Stimulated activated CD4-positive, alpha-beta T cell treated with anti-CD3 and anti-CD28 coated beads, Interleukin-1b, Interleukin-23, amount 100 ng/mL, for 1 hour (primary cell): ENCODE results near the gene LRRC47.

Source experiments
- DNase-seq, 2 donors: peaks; one replicate each; pipeline ENCODE4 v3.0.0-alpha.2; 2020; ENCODE audit warnings: low read depth in 2 of 2

Gene LRRC47

DNA sequence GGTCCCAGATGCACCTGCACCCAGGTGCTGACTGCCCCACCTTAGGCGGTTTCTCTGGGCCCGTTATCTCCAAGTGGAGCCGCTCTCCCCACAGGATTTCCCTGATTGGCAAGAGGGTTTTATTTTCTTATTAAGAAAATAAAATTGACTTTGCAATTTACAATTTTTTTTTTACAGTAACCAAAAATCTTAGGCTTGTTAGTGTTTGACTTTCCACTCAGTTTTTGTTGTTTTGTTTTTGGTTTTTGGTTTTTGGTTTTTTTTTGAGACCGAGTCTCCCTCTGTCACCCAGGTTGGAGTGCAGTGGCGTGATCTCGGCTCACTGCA, 48.8 kb downstream of the LRRC47 start:
- DNase-seq, result no peak

DNA sequence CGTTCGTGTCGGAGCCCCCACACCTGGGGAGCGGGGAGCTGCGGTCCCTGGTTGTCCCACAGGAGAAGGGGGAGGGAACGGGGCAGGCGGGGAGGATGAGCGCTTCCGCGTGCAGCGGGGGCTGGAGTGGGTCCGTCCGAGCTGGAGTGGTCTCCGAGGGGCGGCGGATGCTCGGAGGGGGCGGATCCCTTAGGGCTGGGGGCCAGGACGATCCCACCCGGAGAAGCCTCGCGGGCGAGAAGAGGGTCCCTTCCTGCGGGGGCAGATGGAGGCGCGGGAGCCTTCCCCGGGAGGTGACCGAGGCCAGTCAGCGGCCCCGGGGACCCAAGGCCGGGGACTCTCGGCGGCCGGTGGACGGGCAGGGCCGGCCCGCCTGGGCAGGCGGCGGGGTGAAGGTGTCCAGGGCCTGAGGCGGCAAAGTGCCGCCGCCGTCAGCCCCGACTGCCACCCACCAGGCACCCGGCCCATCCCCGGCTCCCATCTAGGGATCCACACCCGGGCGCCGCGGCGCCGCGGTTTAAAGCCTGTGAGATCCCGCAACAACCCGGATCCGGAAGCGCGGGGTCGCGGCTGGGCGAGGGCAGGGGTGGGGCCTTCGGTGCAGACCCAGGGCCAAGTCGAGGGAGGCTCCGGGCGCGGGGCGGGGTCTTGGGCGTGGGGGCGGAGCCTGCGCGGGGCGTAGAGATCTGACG, 49.3 kb downstream of the LRRC47 start:
- DNase-seq, result peak; percentile 69 to 89

DNA sequence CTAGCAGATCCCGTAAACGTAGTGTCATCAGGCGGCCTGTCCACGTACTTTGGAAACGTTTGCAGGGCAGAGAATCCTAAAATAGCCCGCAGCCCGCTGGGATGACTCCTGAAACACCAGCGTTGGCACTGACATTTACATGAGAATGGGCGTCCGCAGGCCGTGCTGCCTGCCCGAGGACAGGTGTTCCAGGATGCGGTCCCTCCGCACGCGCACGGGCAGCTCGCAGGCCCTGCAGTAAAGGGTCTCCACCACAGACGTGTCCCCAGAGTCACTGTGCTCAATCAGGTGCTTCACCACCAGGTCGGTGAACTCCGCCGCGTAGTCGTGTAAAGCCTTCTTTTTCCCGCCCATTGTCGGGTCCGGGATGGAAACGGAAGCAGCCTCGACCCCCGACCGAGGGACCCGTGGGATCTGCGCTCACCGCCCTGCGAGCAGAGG, 49.9 kb downstream of the LRRC47 start:
- DNase-seq, result no peak

DNA sequence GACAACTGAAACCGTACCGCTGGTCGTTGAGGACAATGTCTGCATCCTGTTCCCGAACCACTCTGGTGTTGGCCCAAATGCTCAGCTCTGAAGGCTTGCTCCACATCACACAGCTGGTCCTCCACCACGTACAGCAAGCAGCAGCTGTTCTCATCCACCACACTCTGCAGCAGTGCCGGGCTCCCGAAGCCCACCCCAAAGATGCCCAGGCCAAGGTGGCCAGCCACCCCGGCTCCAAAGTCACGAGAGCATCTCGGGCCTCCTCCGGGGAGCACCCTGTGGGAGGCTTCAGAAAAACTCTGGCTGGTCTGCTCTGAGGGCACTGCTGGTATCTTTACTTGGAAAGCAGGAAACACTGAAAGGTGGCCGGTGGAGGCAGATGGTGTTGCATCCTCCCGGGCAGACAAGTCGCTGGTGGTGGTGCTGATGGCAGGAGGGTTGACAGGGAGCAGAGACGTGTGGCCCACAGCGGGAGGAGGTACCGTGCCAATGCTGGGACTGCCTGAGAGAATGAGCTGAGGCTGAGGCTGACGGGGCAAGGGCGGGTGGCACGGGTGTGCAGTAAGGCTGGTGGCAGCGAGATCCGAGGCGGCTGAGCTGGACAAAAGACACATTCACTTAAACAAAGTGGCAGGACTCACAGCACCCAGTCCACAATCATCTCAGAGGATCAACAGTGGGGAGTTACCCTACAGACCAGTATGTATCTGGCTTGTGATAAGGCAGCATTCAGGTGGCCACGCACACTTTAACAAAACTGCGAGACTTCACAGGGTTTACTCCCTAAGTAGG, 50.5 kb downstream of the LRRC47 start:
- no peak for DNase-seq

DNA sequence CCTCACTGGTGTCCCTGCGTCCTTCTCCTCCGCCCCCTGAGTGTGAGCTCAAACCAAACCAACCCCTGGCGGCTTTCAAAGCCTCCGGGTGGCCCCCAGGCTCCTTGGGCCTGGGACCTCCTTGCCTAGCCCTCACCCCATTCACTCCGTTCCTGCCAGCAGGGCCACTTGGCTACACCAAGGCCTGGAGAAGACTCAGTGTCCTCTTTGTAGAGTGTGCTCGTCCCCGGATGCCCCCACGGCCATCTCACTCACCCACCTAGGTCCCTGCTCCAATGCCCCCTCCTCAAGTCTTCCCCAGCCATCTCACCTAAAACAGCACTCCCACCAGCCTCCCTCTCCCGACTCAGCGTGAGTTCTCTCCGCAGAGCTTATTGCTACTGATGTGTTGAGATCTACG, 51.2 kb downstream of the LRRC47 start:
- DNase-seq, result no peak

DNA sequence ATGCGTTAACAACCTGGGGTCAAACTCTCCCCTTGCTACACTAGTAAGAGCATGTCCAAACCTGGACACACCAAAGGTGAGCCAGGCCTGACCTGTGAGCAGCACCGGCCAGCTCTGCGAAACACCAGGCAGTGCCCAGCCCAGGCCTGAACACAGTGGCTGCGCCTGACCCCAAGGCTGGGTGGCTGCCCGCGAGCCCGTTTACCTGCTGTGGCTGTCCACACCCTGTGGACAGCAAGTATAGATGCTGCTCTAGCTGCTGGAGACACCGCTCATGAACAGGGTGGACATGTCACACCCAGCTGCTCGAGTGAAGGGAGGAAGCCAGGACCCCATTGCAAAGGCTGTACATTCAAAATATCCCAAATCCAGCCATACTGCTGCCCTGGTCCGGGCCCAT, 51.7 kb downstream of the LRRC47 start:
- DNase-seq, result no peak

DNA sequence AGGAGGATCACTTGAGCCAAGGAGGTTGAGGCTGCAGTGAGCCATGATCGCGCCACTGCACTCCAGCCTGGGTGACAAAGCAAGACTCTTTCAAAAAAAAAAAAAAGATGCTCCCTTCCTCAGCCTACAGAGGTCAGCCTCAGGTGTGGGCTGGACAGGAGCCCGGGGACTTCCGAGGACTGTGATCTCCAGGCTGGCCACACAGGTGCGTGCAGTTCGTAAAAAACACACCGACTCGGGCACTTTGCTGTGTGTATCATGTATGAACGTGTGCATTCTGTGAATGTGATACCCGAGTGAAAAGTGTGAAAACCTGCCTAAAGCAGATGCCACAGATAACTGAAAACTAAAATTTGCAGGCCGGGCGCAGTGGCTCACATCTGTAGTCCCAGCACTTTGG, 52.5 kb downstream of the LRRC47 start:
- DNase-seq, result no peak

DNA sequence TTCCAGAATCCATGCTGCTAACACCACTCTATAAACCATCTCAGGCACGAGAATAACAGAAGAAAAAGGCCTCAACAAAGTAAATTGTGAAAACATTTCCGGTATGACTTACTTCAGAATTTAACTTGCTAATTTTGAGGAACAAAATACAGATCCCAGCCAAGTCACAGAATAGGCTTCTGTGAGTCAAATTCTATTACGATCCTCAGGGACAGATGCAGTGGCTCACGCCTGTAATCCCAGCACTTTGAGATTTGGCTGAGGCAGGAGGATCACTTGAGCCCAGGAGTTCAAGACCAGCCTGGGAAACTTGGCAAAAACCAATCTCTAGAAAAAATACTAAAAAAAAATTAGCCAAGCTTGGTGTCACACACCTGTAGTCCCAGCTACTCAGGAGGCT, 52.9 kb downstream of the LRRC47 start:
- no peak for DNase-seq

DNA sequence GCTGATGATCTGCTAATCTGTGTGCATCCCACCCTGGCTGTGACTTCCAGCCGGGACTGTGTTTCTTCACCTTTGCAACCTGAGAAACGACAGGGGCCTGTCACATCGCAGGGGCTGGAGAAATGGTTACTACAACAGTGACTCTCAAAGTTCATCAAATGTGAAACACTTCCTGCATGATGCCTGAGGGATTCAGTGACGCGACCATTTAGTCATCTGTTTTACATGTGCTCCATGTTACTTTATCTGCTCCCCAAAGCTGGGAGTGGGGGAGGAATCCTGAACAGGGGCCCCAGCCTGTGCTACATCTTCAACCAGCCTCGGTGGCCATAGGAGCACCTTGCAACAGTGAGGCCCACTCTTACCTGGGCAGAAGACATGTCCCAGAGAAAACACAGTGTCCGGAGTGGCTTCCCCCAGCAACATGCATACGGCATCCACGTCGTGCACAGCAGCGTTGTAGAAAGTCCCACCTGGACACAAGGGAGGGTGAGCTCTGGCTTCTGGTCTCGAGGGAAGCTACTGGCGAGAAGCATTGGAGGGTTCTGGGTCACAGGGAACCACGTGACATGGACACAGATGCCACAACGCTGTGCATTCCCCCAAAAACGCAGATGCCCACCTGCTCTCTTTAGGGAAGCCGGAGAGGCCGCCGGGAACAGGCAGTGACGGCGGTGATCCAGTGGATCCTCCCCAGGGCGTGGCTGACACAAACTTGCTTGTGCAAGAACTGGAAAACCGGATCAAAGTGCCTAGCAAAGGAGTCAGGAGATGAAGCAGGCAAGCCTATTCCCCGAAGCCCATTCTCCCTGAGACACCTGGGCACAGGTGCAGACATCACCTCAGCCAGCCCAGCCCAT, 53.6 kb downstream of the LRRC47 start:
- no peak for DNase-seq

DNA sequence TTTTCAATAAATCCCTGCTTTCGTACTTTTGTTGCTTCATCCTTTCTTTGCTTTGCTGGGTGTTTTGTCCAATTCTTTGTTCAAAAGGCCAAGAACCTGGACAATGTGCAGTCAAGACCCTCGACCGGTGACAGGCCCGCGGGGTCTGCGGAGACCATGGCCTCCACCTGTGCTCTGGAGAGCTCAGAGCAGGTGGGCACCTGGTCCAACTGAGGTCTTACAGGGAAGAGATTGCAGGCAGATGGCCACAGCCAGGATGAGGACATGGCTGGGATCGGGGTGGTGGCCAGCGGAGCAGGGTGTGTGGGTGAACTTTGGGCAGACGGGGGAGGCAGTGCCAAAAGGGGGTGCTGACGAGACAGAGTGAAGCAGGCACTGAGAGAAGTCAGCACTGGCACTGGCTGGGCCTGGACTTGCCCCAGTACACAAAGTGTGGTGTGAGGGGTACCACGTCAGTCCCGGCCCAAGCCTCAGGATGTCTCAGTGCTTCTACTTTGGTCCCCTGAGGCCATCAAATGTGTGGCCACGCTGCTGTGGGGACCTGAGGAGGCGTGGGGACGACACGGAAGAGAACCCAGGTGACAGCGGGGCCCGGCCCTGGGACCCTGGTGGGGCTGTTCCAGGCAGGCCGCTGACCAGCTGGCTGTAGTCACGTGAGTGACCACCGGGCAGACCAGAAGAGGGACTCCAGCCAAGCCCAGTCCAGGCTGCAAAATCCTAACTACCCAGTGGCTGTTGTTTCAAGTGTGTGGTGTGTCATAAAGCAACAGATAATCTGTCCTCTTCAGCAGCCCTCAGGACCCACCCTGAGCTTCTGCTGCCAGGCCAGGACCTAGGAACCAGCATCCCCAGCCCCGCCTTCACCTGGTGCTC, 54.5 kb downstream of the LRRC47 start:
- DNase-seq, result no peak

DNA sequence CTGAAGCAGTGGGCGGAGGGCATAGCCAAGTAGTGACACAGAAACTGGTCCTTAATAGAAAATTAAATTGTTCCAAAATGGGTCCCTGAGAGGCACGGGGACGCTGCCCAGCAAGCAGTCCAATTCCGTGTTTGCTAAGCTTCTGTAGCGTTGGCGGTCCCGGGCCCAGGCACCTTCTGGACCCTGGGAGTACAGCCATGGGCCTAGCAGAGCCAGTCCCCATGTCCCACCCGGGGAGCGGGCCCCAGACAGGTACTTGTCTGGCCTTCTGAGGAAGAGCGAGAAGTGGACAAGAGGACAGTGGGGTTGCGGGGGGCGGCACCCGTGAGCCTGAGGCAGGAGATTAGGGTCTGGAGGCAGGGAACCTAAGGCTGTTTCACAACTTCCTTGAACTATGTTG, 55.5 kb downstream of the LRRC47 start:
- no peak for DNase-seq

DNA sequence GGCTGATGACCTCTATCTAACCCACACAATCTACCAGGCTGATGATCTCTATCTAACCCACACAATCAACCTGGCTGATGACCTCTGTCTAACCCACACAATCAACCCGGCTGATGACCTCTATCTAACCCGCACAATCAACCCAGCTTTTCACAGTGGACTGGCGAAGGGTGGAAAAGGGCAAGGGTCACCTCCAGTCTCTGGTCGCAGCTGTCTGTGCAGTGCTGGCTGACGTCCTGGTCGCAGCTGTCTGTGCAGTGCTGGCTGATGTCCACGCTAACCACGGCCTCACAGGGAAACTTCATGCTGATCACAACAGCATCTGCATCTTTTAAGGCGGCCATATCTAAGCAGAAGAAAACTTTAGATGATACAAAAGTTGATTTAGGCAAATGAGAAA, 56.3 kb downstream of the LRRC47 start:
- DNase-seq, result no peak

DNA sequence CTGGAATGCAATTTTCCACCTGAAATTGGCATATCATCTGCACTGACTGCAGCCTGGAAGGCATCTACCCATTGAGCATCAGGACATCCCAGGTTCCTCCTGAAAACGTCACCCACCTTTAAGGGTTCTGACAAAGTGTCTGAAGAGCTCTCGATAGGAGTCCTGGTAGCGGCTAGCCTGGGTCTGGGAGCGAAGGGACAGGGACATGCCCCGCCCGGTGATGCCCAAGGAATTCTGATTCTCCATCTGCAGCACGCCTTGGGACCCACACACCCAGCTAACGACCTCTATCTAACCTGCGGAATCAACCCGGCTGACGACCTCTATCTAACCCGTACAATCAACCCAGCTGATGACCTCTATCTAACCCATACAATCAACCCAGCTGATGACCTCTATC, 57.4 kb downstream of the LRRC47 start:
- DNase-seq, result no peak

DNA sequence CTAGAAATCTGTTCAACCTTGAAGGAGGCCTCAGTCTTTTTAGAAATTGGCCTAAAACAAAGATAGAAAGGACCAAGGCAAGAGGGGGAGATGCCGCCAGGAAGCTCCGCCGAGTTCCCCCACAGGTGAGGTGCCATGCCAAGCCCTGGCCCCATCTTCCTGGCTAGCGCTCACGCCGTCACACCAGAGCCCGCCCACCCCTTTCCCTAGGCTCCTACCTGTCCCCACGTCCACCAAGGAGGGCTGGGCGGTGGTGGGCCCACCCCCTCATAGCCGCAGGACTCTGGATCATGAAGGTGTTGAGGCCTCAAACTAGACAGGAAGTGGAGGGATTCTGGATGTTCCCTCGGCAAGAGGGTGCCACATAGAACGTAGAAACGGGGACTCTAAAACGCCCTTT, 59.6 kb downstream of the LRRC47 start:
- DNase-seq, result no peak

DNA sequence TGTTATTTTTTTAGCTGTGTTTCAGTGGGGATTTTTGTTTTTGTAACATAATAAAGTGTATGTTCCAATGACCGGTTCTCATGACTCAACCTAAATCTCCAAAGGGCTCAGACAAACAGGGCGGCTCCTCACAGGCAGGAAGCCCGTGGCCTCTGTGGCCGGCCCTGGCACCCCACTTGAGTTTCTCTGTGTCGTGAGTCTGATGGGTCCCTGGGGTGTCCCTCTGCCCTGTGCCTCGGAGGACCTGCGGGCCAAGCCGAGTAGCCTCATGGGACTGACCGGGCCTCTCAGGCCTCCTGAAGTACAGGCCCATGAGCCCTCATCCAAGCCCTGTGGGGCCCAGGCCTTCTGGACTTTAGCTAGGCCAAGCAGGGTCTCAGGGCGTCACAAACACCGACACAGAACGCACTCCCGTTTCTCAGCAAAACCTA, 60.2 kb downstream of the LRRC47 start:
- no peak for DNase-seq

DNA sequence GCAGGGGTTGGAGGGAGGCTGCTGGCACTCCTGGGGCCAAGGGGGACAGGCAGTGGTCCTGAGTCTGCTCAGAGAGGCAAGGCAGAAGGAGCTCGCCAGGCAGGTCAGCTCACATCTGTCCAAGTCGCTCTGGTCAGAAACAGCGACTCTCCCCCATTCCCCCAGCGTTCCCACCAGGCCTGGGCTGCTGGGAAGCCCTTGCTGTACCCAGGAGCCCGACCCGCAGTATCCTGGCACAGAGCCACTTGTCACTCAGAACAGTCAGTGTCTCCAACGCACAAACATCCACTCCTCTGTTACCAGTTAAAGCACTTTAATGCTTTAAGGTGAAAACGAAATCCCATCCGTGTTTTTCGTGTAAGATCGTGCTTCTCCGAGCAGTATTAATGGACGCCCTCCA, 60.6 kb downstream of the LRRC47 start:
- DNase-seq, result no peak

DNA sequence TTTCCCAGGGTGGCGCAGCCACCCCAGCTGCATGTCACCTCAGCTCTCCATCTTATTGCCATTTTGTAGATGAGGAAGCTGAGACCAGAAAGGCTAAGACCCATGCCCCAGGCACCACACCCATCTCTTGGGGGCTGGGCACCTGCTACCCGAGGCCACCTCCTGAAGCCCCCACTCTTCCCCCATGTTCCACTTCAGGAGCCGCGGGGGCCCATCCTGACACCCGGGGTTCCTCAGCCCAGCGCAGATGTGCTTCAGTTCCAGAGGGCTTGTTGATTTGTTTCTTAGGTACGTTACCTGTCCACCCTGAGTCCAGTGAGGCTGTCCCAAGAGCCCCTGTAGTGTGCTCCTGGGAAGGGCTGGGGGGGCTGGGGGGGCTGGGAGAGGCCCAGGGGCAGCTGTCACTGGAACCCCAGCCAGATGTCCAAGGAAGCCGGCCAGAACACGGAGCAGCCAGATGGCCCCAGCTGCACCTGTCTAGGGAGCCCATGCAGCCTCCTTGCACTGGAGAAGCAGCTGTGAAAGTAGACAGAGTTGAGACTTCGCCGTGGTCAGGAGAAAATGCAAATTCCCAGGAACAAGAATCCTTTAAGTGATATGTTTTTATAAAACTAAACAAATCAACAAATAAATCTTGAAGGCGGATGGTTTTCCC, 61.1 kb downstream of the LRRC47 start:
- no peak for DNase-seq

DNA sequence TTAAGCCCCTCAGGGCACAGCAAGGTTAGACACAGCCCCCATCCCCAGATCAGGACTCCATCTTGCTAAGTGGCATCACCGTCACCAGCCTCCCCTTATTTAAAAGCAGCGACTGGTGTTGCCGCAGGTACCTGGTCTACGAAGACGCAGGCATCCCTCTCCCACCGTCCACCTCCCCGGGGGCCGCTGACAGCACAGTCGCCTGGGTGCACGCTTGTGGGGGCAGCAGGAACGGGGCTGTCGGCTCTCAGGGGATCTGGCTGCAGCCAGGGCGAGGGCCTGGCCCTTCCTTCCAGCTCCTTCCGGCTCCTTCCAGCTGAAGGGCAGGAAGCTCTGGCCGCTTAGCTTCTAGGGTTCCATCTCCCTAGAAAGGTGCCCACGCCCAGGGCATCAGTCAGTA, 61.7 kb downstream of the LRRC47 start:
- no peak for DNase-seq

DNA sequence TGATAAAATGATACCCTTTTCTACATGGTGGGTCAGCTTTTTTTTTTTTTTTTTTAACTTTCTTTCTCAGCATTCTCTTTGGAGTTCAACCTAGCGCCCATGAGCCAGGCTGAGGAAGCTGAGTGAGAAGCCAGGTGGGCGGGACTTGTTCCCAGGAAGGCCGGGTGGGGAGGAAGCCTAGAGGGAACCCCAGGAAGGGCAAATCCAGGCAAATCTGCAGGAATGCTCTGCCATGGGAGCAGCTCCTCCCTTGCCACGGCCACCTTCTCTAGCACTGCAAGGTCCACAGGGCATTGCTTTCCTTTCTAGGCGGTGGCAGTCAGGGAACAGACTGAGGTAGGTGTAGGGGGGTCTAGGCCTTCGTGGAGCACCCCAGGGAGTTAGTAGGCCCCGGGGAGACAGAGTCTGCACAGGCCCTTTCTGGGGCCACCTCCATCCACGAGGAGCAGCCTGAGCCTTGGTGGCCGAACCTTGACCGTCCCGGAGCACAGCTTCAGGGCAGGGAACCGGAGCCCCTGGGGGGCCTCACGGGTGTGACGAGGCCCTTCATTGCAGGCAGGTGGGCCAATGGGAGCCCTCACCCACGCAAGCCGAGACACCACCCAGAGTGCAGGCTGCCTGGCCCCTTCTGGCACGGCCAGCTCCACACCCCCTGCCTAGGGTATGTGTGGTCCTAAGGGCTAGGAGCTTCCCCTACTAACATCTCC, 62.3 kb downstream of the LRRC47 start:
- no peak for DNase-seq

DNA sequence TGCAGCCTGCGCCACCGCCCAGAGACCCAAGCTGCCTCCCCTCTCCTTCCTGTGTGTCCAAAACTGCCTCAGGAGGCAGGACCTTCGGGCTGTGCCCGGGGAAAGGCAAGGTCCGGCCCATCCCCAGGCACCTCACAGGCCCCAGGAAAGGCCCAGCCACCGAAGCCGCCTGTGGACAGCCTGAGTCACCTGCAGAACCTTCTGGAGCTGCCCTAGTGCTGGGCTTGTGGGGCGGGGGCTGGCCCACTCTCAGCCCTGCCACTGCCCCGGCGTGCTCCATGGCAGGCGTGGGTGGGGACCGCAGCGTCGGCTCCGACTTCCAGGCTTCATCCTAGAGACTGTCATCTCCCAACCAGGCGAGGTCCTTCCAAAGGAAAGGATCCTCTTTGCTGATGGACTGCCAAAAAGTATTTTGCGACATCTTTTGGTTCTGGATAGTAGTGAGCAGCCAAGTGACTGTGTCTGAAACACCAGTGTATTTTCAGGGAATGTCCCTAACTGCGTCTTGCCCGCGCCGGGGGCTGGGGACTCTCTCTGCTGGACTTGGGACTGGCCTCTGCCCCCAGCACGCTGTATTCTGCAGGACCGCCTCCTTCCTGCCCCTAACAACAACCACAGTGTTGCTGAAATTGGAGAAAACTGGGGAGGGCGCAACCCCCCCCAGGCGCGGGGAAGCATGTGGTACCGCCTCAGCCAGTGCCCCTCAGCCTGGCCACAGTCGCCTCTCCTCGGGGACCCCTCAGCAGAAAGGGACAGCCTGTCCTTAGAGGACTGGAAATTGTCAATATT, 63.0 kb downstream of the LRRC47 start:
- DNase-seq, result no peak
